Measurements from ENCODE around the gene FA2H. TPM values are rescaled to one million over a fixed set of nuclear protein-coding genes. Genes with fewer than 3 reads are reported as not detected.

The FA2H gene
- total RNA-seq, 4 donors from 2014 or later: 1.2 to 4.2 (median 2.0) TPM

- DNase-seq: no peak
- H3K27ac ChIP-seq: peak overlapping the region; percentile 70 to 89 (median 79)
- no peaks in the 10 kb centered on the region for H3K36me3 ChIP-seq
- H3K4me1 ChIP-seq: peaks cover 12 to 16% of the 10 kb centered on the region in 2 donors
- no peak overlapping the region for H3K4me3 ChIP-seq (replicated peaks in 1 of 3)
- 73 to 79% methylated on average over 5 to 9 of the region's 10 CpGs for WGBS, 2 donors
- no peak for TF ChIP-seq POLR2A (IDR thresholded peaks at IDR 0.05)
- no peak for TF ChIP-seq CTCF (IDR thresholded peaks at IDR 0.05)
- intact Hi-C loops (cut with DNase I): no loop called here
- no peaks in the 10 kb centered on the region for H3K27me3 ChIP-seq
- H3K9me3 ChIP-seq: no peaks in the 10 kb centered on the region
Observed at GRCh38 chr16:74745109-74745615, 29.5 kb downstream of the FA2H start.

GRCh38 chr16:74744566-74744965, 30.1 kb downstream of the FA2H start:
- DNase-seq: no peak
- peak overlapping the region; percentile 70 to 89 (median 79) for H3K27ac ChIP-seq
- no peak for TF ChIP-seq POLR2A (IDR thresholded peaks at IDR 0.05)
- no peak for TF ChIP-seq CTCF (IDR thresholded peaks at IDR 0.05)
- peaks cover 12 to 16% of the 10 kb centered on the region in 2 donors for H3K4me1 ChIP-seq
- no peaks in the 10 kb centered on the region for H3K27me3 ChIP-seq
- 92 to 95% methylated on average over 4 of the region's 4 CpGs for WGBS, 2 donors
- H3K4me3 ChIP-seq (replicated peaks in 1 of 3): no peak overlapping the region
- intact Hi-C loops (cut with DNase I): no loop called here
- H3K9me3 ChIP-seq: no peaks in the 10 kb centered on the region
- no peaks in the 10 kb centered on the region for H3K36me3 ChIP-seq

- peak; percentile 95 to 96 for DNase-seq
- 21 to 32% methylated on average over 15 of the region's 15 CpGs for WGBS, 2 donors
- intact Hi-C loops (cut with DNase I): no loop called here
- Histone ChIP-seq H3K36me3 (no peaks in the 10 kb centered on the region), H3K4me3 (replicated peaks in 1 of 3) (peak overlapping the region in 1 of 3 donors; percentile 8), H3K27ac (peak overlapping the region; percentile 70 to 89 (median 79)), H3K27me3 (no peaks in the 10 kb centered on the region), H3K4me1 (peaks cover 12 to 16% of the 10 kb centered on the region in 2 donors), H3K9me3 (no peaks in the 10 kb centered on the region)
- TF ChIP-seq CTCF (IDR thresholded peaks at IDR 0.05): no peak
- peak in 1 of 2 donors; percentile 67 for TF ChIP-seq POLR2A (IDR thresholded peaks at IDR 0.05)
Observed at GRCh38 chr16:74743668-74744299, 30.8 kb downstream of the FA2H start.

GRCh38 chr16:74743045-74743667, 31.5 kb downstream of the FA2H start:
- H3K36me3 ChIP-seq: no peaks in the 10 kb centered on the region
- peak overlapping the region in 1 of 3 donors; percentile 8 for H3K4me3 ChIP-seq (replicated peaks in 1 of 3)
- 31 to 36% methylated on average over 6 to 8 of the region's 8 CpGs for WGBS, 2 donors
- peak in 1 of 2 donors; percentile 60 for DNase-seq
- H3K4me1 ChIP-seq: peaks cover 12 to 16% of the 10 kb centered on the region in 2 donors
- no peaks in the 10 kb centered on the region for H3K9me3 ChIP-seq
- no peak for TF ChIP-seq POLR2A (IDR thresholded peaks at IDR 0.05)
- no peak for TF ChIP-seq CTCF (IDR thresholded peaks at IDR 0.05)
- H3K27ac ChIP-seq: peak overlapping the region; percentile 70 to 89 (median 79)
- no peaks in the 10 kb centered on the region for H3K27me3 ChIP-seq
- intact Hi-C loops (cut with DNase I): no loop called here

- Histone ChIP-seq H3K4me3 (replicated peaks in 1 of 3) (no peak overlapping the region), H3K9me3 (no peaks in the 10 kb centered on the region), H3K27me3 (no peaks in the 10 kb centered on the region), H3K36me3 (no peaks in the 10 kb centered on the region), H3K27ac (no peak overlapping the region), H3K4me1 (peaks cover 12 to 16% of the 10 kb centered on the region in 2 donors)
- WGBS, 2 donors: 68 to 72% methylated on average over 10 of the region's 10 CpGs
- DNase-seq: no peak
- TF ChIP-seq CTCF (IDR thresholded peaks at IDR 0.05) (no peak), POLR2A (IDR thresholded peaks at IDR 0.05) (no peak)
- intact Hi-C loops (cut with DNase I): no loop called here
Observed at GRCh38 chr16:74742051-74742481, 32.6 kb downstream of the FA2H start.
